Measurements from ENCODE around the gene MRPL51.
A peak's percentile ranks its signal among the peaks of the same experiment; 100 is the strongest.

Gene MRPL51

GRCh38 chr12:6535697-6535946 is 42.6 kb upstream of the MRPL51 start:
- Histone ChIP-seq H3K27ac (replicated peaks; ENCODE audit: low read length) (peak overlapping the region; percentile 79), H2BK15ac (ENCODE audit: low read length) (no peak overlapping the region), H2AFZ (ENCODE audit: low read length) (no peak overlapping the region), H3K4me2 (ENCODE audit: insufficient read depth, low read length, poor library complexity, severe bottlenecking) (peak overlapping the region; percentile 85), H2BK12ac (ENCODE audit: low read length) (no peak overlapping the region), H3K4me3 (ENCODE audit: low read length in 2 of 2) (peak overlapping the region; percentile 97 to 99), H4K8ac (ENCODE audit: low read depth, low read length) (no peak overlapping the region), H3K27me3 (ENCODE audit: control insufficient read depth in 3 of 3, insufficient read depth in 3 of 3, low read depth in 1 of 3, low read length in 3 of 3) (no peaks in the 10 kb centered on the region), H2BK120ac (ENCODE audit: low read depth, low read length) (no peak overlapping the region), H3K4ac (ENCODE audit: low read length) (no peak overlapping the region), H3K9ac (ENCODE audit: low read depth, low read length, poor library complexity) (peak overlapping the region; percentile 99), H3K4me1 (ENCODE audit: control insufficient read depth in 2 of 2, insufficient read depth in 1 of 2, low read depth in 1 of 2, low read length in 2 of 2) (peaks cover 26 to 29% of the 10 kb centered on the region in 2 donors), H3K79me1 (ENCODE audit: low read depth, low read length) (peaks cover 11% of the 10 kb centered on the region), H2AK5ac (ENCODE audit: low read depth, low read length) (peak overlapping the region; percentile 98), H4K91ac (ENCODE audit: low read depth, low read length, poor library complexity) (no peak overlapping the region), H3K36me3 (replicated peaks in 1 of 2; ENCODE audit: control insufficient read depth in 2 of 2, insufficient read depth in 2 of 2, low read length in 2 of 2) (peaks cover 46 to 57% of the 10 kb centered on the region in 2 donors), H3K23ac (ENCODE audit: low read depth, low read length, poor library complexity) (peak overlapping the region; percentile 70), H3K18ac (ENCODE audit: low read length) (peak overlapping the region; percentile 98), H3K9me3 (replicated peaks in 1 of 2; ENCODE audit: control insufficient read depth in 2 of 2, insufficient read depth in 1 of 2, low read depth in 1 of 2, low read length in 2 of 2) (no peaks in the 10 kb centered on the region), H2BK5ac (ENCODE audit: low read length) (peak overlapping the region; percentile 97), H3K14ac (ENCODE audit: low read length) (peak overlapping the region; percentile 42)
- WGBS, 2 donors (ENCODE audit: extremely low coverage in 2 of 2, insufficient read length in 2 of 2, insufficient replicate concordance in 1 of 2) = no CpG with 5 or more reads among the region's 6 CpGs
- no peak for DNase-seq (ENCODE audit: low spot score)

- H3K36me3 ChIP-seq (replicated peaks in 1 of 2; ENCODE audit: control insufficient read depth in 2 of 2, insufficient read depth in 2 of 2, low read length in 2 of 2) = peaks cover 51 to 62% of the 10 kb centered on the region in 2 donors
- H3K27ac ChIP-seq (replicated peaks; ENCODE audit: low read length) = peak overlapping the region; percentile 79
- H2AFZ ChIP-seq (ENCODE audit: low read length) = no peak overlapping the region
- peak overlapping the region; percentile 98 for H2AK5ac ChIP-seq (ENCODE audit: low read depth, low read length)
- H3K4me1 ChIP-seq (ENCODE audit: control insufficient read depth in 2 of 2, insufficient read depth in 1 of 2, low read depth in 1 of 2, low read length in 2 of 2) = peaks cover 26% of the 10 kb centered on the region in 2 donors
- no peak overlapping the region for H4K91ac ChIP-seq (ENCODE audit: low read depth, low read length, poor library complexity)
- H3K9ac ChIP-seq (ENCODE audit: low read depth, low read length, poor library complexity) = peak overlapping the region; percentile 99
- no peaks in the 10 kb centered on the region for H3K9me3 ChIP-seq (replicated peaks in 1 of 2; ENCODE audit: control insufficient read depth in 2 of 2, insufficient read depth in 1 of 2, low read depth in 1 of 2, low read length in 2 of 2)
- H2BK15ac ChIP-seq (ENCODE audit: low read length) = peak overlapping the region; percentile 17
- H3K4ac ChIP-seq (ENCODE audit: low read length) = no peak overlapping the region
- H3K27me3 ChIP-seq (ENCODE audit: control insufficient read depth in 3 of 3, insufficient read depth in 3 of 3, low read depth in 1 of 3, low read length in 3 of 3) = no peaks in the 10 kb centered on the region
- peak overlapping the region; percentile 99 for H3K23ac ChIP-seq (ENCODE audit: low read depth, low read length, poor library complexity)
- H4K8ac ChIP-seq (ENCODE audit: low read depth, low read length) = no peak overlapping the region
- H3K4me2 ChIP-seq (ENCODE audit: insufficient read depth, low read length, poor library complexity, severe bottlenecking) = peak overlapping the region; percentile 85
- peak overlapping the region; percentile 7 for H2BK120ac ChIP-seq (ENCODE audit: low read depth, low read length)
- H2BK12ac ChIP-seq (ENCODE audit: low read length) = peak overlapping the region; percentile 41
- peak overlapping the region; percentile 97 for H2BK5ac ChIP-seq (ENCODE audit: low read length)
- peak; percentile 71 for DNase-seq (ENCODE audit: low spot score)
- peak overlapping the region; percentile 99 for H3K14ac ChIP-seq (ENCODE audit: low read length)
- H3K4me3 ChIP-seq (ENCODE audit: low read length in 2 of 2) = peak overlapping the region; percentile 97 to 99
- peaks cover 11% of the 10 kb centered on the region for H3K79me1 ChIP-seq (ENCODE audit: low read depth, low read length)
- WGBS, 2 donors (ENCODE audit: extremely low coverage in 2 of 2, insufficient read length in 2 of 2, insufficient replicate concordance in 1 of 2) = no CpG with 5 or more reads among the region's 52 CpGs
- H3K18ac ChIP-seq (ENCODE audit: low read length) = peak overlapping the region; percentile 98
These were observed 42.1 kb upstream of the MRPL51 start for GRCh38 chr12:6534945-6535696.

- Histone ChIP-seq H3K18ac (ENCODE audit: low read length) (peak overlapping the region; percentile 98), H4K8ac (ENCODE audit: low read depth, low read length) (no peak overlapping the region), H3K9me3 (replicated peaks in 1 of 2; ENCODE audit: control insufficient read depth in 2 of 2, insufficient read depth in 1 of 2, low read depth in 1 of 2, low read length in 2 of 2) (no peaks in the 10 kb centered on the region), H3K36me3 (replicated peaks in 1 of 2; ENCODE audit: control insufficient read depth in 2 of 2, insufficient read depth in 2 of 2, low read length in 2 of 2) (peaks cover 51 to 67% of the 10 kb centered on the region in 2 donors), H3K23ac (ENCODE audit: low read depth, low read length, poor library complexity) (peak overlapping the region; percentile 99), H3K9ac (ENCODE audit: low read depth, low read length, poor library complexity) (peak overlapping the region; percentile 99), H2BK5ac (ENCODE audit: low read length) (peak overlapping the region; percentile 97), H3K4me2 (ENCODE audit: insufficient read depth, low read length, poor library complexity, severe bottlenecking) (peak overlapping the region; percentile 41), H3K4ac (ENCODE audit: low read length) (no peak overlapping the region), H3K27me3 (ENCODE audit: control insufficient read depth in 3 of 3, insufficient read depth in 3 of 3, low read depth in 1 of 3, low read length in 3 of 3) (no peaks in the 10 kb centered on the region), H3K4me3 (ENCODE audit: low read length in 2 of 2) (peak overlapping the region; percentile 97 to 99), H2BK12ac (ENCODE audit: low read length) (peak overlapping the region; percentile 41), H2BK120ac (ENCODE audit: low read depth, low read length) (peak overlapping the region; percentile 7), H2AFZ (ENCODE audit: low read length) (peak overlapping the region; percentile 97), H3K27ac (replicated peaks; ENCODE audit: low read length) (peak overlapping the region; percentile 79), H3K4me1 (ENCODE audit: control insufficient read depth in 2 of 2, insufficient read depth in 1 of 2, low read depth in 1 of 2, low read length in 2 of 2) (peaks cover 25 to 26% of the 10 kb centered on the region in 2 donors), H3K14ac (ENCODE audit: low read length) (peak overlapping the region; percentile 99), H2BK15ac (ENCODE audit: low read length) (peak overlapping the region; percentile 17), H4K91ac (ENCODE audit: low read depth, low read length, poor library complexity) (no peak overlapping the region), H2AK5ac (ENCODE audit: low read depth, low read length) (peak overlapping the region; percentile 98), H3K79me1 (ENCODE audit: low read depth, low read length) (peaks cover 11% of the 10 kb centered on the region)
- no peak for DNase-seq (ENCODE audit: low spot score)
- no CpG with 5 or more reads among the region's 25 CpGs for WGBS, 2 donors (ENCODE audit: extremely low coverage in 2 of 2, insufficient read length in 2 of 2, insufficient replicate concordance in 1 of 2)
These were observed 41.6 kb upstream of the MRPL51 start for GRCh38 chr12:6534695-6534944.

- H2BK5ac ChIP-seq (ENCODE audit: low read length) = peak within 1 kb of the TSS; percentile 97
- peak within 1 kb of the TSS; percentile 97 to 99 for H3K4me3 ChIP-seq (ENCODE audit: low read length in 2 of 2)
- peaks cover 11% of the 10 kb centered on the region for H3K79me1 ChIP-seq (ENCODE audit: low read depth, low read length)
- peak within 1 kb of the TSS; percentile 98 for H3K27ac ChIP-seq (replicated peaks; ENCODE audit: low read length)
- H3K9me3 ChIP-seq (replicated peaks in 1 of 2; ENCODE audit: control insufficient read depth in 2 of 2, insufficient read depth in 1 of 2, low read depth in 1 of 2, low read length in 2 of 2) = no peaks in the 10 kb centered on the region
- DNase-seq (ENCODE audit: low spot score) = peak; percentile 94
- peak within 1 kb of the TSS; percentile 99 for H3K14ac ChIP-seq (ENCODE audit: low read length)
- H4K91ac ChIP-seq (ENCODE audit: low read depth, low read length, poor library complexity) = no peak within 1 kb of the TSS
- peaks cover 56 to 72% of the 10 kb centered on the region in 2 donors for H3K36me3 ChIP-seq (replicated peaks in 1 of 2; ENCODE audit: control insufficient read depth in 2 of 2, insufficient read depth in 2 of 2, low read length in 2 of 2)
- H3K23ac ChIP-seq (ENCODE audit: low read depth, low read length, poor library complexity) = peak within 1 kb of the TSS; percentile 99
- peak within 1 kb of the TSS; percentile 91 for H3K4me2 ChIP-seq (ENCODE audit: insufficient read depth, low read length, poor library complexity, severe bottlenecking)
- peak within 1 kb of the TSS; percentile 97 for H2AFZ ChIP-seq (ENCODE audit: low read length)
- peak within 1 kb of the TSS; percentile 99 for H3K9ac ChIP-seq (ENCODE audit: low read depth, low read length, poor library complexity)
- WGBS, 2 donors (ENCODE audit: extremely low coverage in 2 of 2, insufficient read length in 2 of 2, insufficient replicate concordance in 1 of 2) = no CpG with 5 or more reads among the region's 62 CpGs
- peak within 1 kb of the TSS; percentile 98 for H2AK5ac ChIP-seq (ENCODE audit: low read depth, low read length)
- peaks cover 25 to 26% of the 10 kb centered on the region in 2 donors for H3K4me1 ChIP-seq (ENCODE audit: control insufficient read depth in 2 of 2, insufficient read depth in 1 of 2, low read depth in 1 of 2, low read length in 2 of 2)
- peak within 1 kb of the TSS; percentile 99 for H3K18ac ChIP-seq (ENCODE audit: low read length)
- H3K4ac ChIP-seq (ENCODE audit: low read length) = peak within 1 kb of the TSS; percentile 78
- H4K8ac ChIP-seq (ENCODE audit: low read depth, low read length) = peak within 1 kb of the TSS; percentile 70
- H2BK15ac ChIP-seq (ENCODE audit: low read length) = peak within 1 kb of the TSS; percentile 41
- peak within 1 kb of the TSS; percentile 65 for H2BK120ac ChIP-seq (ENCODE audit: low read depth, low read length)
- H2BK12ac ChIP-seq (ENCODE audit: low read length) = peak within 1 kb of the TSS; percentile 43
- H3K27me3 ChIP-seq (ENCODE audit: control insufficient read depth in 3 of 3, insufficient read depth in 3 of 3, low read depth in 1 of 3, low read length in 3 of 3) = no peaks in the 10 kb centered on the region
These were observed 41.0 kb upstream of the MRPL51 start, which contains the start of gene GAPDH for GRCh38 chr12:6533923-6534694. GAPDH (plus strand) TSS chr12:6534517; CDS start chr12:6534833, 316 bp downstream.

Data from neuronal stem cell (in vitro differentiated cells).